ENCODE measurements around the gene TTC21B. TPM values are rescaled to one million over a fixed set of nuclear protein-coding genes. Genes with fewer than 3 reads are reported as not detected.
A peak's percentile ranks its signal among the peaks of the same experiment; 100 is the strongest.
"Not testable (repeated sequence)": the region's sequence is repeated elsewhere in the genome, so short reads cannot be mapped to it uniquely, and the experiment has no call there.

Gene TTC21B
- total RNA-seq = 18.2 and 24.2 TPM in 2 replicates

GRCh38 chr2:165953655-165954606 is at the start of gene TTC21B:
TTC21B (minus strand) TSS chr2:165953776; CDS start chr2:165953705, 71 bp downstream.
- DNase-seq (ENCODE audit: low read depth, low spot score) = peak; percentile 93

- no peak for DNase-seq (ENCODE audit: low read depth, low spot score)
These were observed 46.8 kb upstream of the TTC21B start for GRCh38 chr2:166000401-166000800.

GRCh38 chr2:165990846-165991245 is 37.3 kb upstream of the TTC21B start:
- DNase-seq (ENCODE audit: low read depth, low spot score) = no peak

GRCh38 chr2:165989851-165990250 is 36.3 kb upstream of the TTC21B start:
- DNase-seq (ENCODE audit: low read depth, low spot score) = no peak

- no peak for DNase-seq (ENCODE audit: low read depth, low spot score)
These were observed 31.5 kb upstream of the TTC21B start for GRCh38 chr2:165985120-165985519.

GRCh38 chr2:165972161-165972560 is 18.6 kb upstream of the TTC21B start:
- not testable (repeated sequence) for DNase-seq (ENCODE audit: low read depth, low spot score)

GRCh38 chr2:165970663-165971062 is 17.1 kb upstream of the TTC21B start:
- no peak for DNase-seq (ENCODE audit: low read depth, low spot score)

GRCh38 chr2:165969227-165969626 is 15.7 kb upstream of the TTC21B start:
- no peak for DNase-seq (ENCODE audit: low read depth, low spot score)

- no peak for DNase-seq (ENCODE audit: low read depth, low spot score)
These were observed 14.2 kb upstream of the TTC21B start for GRCh38 chr2:165967746-165968145.

GRCh38 chr2:165961818-165962217 is 8.2 kb upstream of the TTC21B start:
- DNase-seq (ENCODE audit: low read depth, low spot score) = no peak

- no peak for DNase-seq (ENCODE audit: low read depth, low spot score)
These were observed 5.8 kb upstream of the TTC21B start for GRCh38 chr2:165959371-165959770.

- DNase-seq (ENCODE audit: low read depth, low spot score) = no peak
These were observed 4.9 kb upstream of the TTC21B start for GRCh38 chr2:165958313-165958960.

GRCh38 chr2:165957030-165957675 is 3.6 kb upstream of the TTC21B start:
- no peak for DNase-seq (ENCODE audit: low read depth, low spot score)

GRCh38 chr2:165953306-165953654 is 296 bp downstream of the TTC21B start:
- DNase-seq (ENCODE audit: low read depth, low spot score) = no peak

GRCh38 chr2:165952741-165953211 is 800 bp downstream of the TTC21B start:
- DNase-seq (ENCODE audit: low read depth, low spot score) = no peak

- no peak for DNase-seq (ENCODE audit: low read depth, low spot score)
These were observed 1.5 kb downstream of the TTC21B start for GRCh38 chr2:165952085-165952484.

GRCh38 chr2:165950438-165950837 is 3.1 kb downstream of the TTC21B start:
- DNase-seq (ENCODE audit: low read depth, low spot score) = no peak

- DNase-seq (ENCODE audit: low read depth, low spot score) = no peak
These were observed 11.7 kb downstream of the TTC21B start for GRCh38 chr2:165941827-165942226.

- no peak for DNase-seq (ENCODE audit: low read depth, low spot score)
These were observed 15.3 kb downstream of the TTC21B start for GRCh38 chr2:165938237-165938636.

- no peak for DNase-seq (ENCODE audit: low read depth, low spot score)
These were observed 20.2 kb downstream of the TTC21B start for GRCh38 chr2:165933211-165933910.

- no peak for DNase-seq (ENCODE audit: low read depth, low spot score)
These were observed 25.8 kb downstream of the TTC21B start for GRCh38 chr2:165927774-165928173.

Measured in pulmonary artery endothelial cell (primary cell).